Neural progenitor cell (in vitro differentiated cells): ENCODE results near the gene ASAP2. TPM values are rescaled to one million over a fixed set of nuclear protein-coding genes. Genes with fewer than 3 reads are reported as not detected.

Experiments used
- DNase-seq: peaks from one replicate; pipeline ENCODE4 v3.0.0-alpha.2; 2016; ENCODE audit warnings: low spot score
- H2AFZ ChIP-seq: fragments of 200-600 bp; sonication (generic); replicated peaks from 2 replicates; pipeline ENCODE4 v1.6.1; 2016; ENCODE audit warnings: antibody characterized with exemption
- H3F3A ChIP-seq: fragments of 200-600 bp; sonication (generic); 2 replicates; pipeline ENCODE4 v1.6.1; 2016; ENCODE audit warnings: antibody characterized with exemption, low read depth
- H3K27ac ChIP-seq: fragments of 200-600 bp; sonication (generic); 2 replicates; pipeline ENCODE4 v1.5.1; 2016; ENCODE audit warnings: mild to moderate bottlenecking
- H3K27me3 ChIP-seq: fragments of 200-600 bp; sonication (generic); 2 replicates; pipeline ENCODE4 v1.6.1; 2016; ENCODE audit warnings: mild to moderate bottlenecking, moderate library complexity
- H3K36me3 ChIP-seq: fragments of 200-600 bp; sonication (generic); 2 replicates; pipeline ENCODE4 v1.5.1; 2016
- H3K4me1 ChIP-seq: fragments of 200-600 bp; sonication (generic); 2 replicates; pipeline ENCODE4 v1.6.1; 2016; ENCODE audit warnings: mixed run types
- H3K4me2 ChIP-seq: fragments of 200-600 bp; sonication (generic); 2 replicates; pipeline ENCODE4 v1.6.1; 2016
- H3K4me3 ChIP-seq: fragments of 200-600 bp; sonication (generic); 2 replicates; pipeline ENCODE4 v1.5.1; 2016
- H3K79me2 ChIP-seq: fragments of 200-600 bp; sonication (generic); 2 replicates; pipeline ENCODE4 v1.6.1; 2016; ENCODE audit warnings: low read depth
- H3K9ac ChIP-seq: fragments of 200-600 bp; sonication (generic); 2 replicates; pipeline ENCODE4 v1.6.1; 2016
- H3K9me3 ChIP-seq: fragments of 200-600 bp; sonication (generic); 2 replicates; pipeline ENCODE4 v1.5.1; 2016; ENCODE audit warnings: low read depth
- H4K20me1 ChIP-seq: fragments of 200-600 bp; sonication (generic); 2 replicates; pipeline ENCODE4 v1.6.1; 2016; ENCODE audit warnings: low read depth
- H3K27ac Mint-ChIP-seq: 3 replicates; pipeline ENCODE4 v1.8.0; 2021; ENCODE audit warnings: mixed read lengths
- H3K27me3 Mint-ChIP-seq: 2 replicates; pipeline ENCODE4 v1.8.0; 2022; ENCODE audit warnings: low read depth, mild to moderate bottlenecking, inconsistent platforms, moderate library complexity, mixed read lengths; ENCODE audit not compliant: insufficient read depth
- H3K36me3 Mint-ChIP-seq: 3 replicates; pipeline ENCODE4 v1.8.0; 2021; ENCODE audit warnings: mixed read lengths
- H3K4me1 Mint-ChIP-seq: 3 replicates; pipeline ENCODE4 v1.8.0; 2021; ENCODE audit warnings: mixed read lengths
- H3K4me3 Mint-ChIP-seq: 3 replicates; pipeline ENCODE4 v1.8.0; 2021; ENCODE audit warnings: mild to moderate bottlenecking, moderate library complexity, mixed read lengths
- H3K9me3 Mint-ChIP-seq: 3 replicates; pipeline ENCODE4 v1.8.0; 2020; ENCODE audit warnings: mixed read lengths
- EZH2 ChIP-seq: fragments of 200-600 bp; sonication (generic); IDR thresholded peaks from 2 replicates; pipeline ENCODE4 v1.6.1; 2017; ENCODE audit warnings: antibody characterized with exemption, mild to moderate bottlenecking, moderate library complexity
- EZH2phosphoT487 ChIP-seq: fragments of 200-600 bp; sonication (generic); IDR thresholded peaks from 2 replicates; pipeline ENCODE4 v1.6.1; 2017; ENCODE audit warnings: antibody characterized with exemption
- total RNA-seq: library from RNA; depleted of rRNA; stranded (reverse); fragments of >200 nt; gene quantifications from 2 replicates; pipeline ENCODE4 v1.2.3, GENCODE V29; 2015; ENCODE audit warnings: low replicate concordance
- TF ChIP-seq, protein P1 (sequence below): fragments of 200-600 bp; sonication (generic); IDR thresholded peaks from 2 replicates; pipeline ENCODE4 v1.5.1; 2017; ENCODE audit warnings: antibody characterized with exemption, mild to moderate bottlenecking

The ASAP2 gene
- total RNA-seq, 1 donor from 2014 or later: 31.7 TPM

DNA sequence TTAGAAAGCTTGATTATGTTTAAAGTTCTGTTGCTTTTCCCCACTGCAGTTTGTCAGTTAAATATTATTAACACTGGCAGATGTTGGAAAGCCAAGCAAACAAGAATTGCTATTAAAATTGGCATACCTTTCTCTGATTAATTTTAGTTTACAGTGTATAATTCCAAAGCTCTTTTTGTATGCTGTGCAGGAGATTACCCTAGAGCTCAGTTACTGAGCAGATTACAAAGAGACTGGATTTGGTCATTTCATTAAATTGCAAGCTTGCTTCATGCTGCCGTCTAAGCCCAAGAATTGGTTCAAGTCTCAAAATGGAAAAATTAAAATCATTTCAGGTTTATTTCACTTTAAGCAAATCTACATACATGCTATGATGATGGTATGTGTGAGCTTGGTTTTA, 2.3 kb downstream of the ASAP2 start:
- H3K27me3 Mint-ChIP-seq: peaks cover 7% of the 10 kb centered on the region
- Histone ChIP-seq H3K4me3 (peak overlapping the region; percentile 89), H3K4me2 (peak overlapping the region; percentile 85), H4K20me1 (peaks cover 55% of the 10 kb centered on the region), H2AFZ (no peak overlapping the region), H3K27ac (no peak overlapping the region), H3K79me2 (peaks cover 70% of the 10 kb centered on the region), H3K9ac (no peak overlapping the region), H3F3A (peaks cover 10% of the 10 kb centered on the region), H3K27me3 (peaks cover 26% of the 10 kb centered on the region), H3K4me1 (peaks cover 18% of the 10 kb centered on the region), H3K9me3 (no peaks in the 10 kb centered on the region), H3K36me3 (no peaks in the 10 kb centered on the region)
- no peak overlapping the region for H3K27ac Mint-ChIP-seq
- TF ChIP-seq EZH2: no peak
- TF ChIP-seq, protein P1, sequence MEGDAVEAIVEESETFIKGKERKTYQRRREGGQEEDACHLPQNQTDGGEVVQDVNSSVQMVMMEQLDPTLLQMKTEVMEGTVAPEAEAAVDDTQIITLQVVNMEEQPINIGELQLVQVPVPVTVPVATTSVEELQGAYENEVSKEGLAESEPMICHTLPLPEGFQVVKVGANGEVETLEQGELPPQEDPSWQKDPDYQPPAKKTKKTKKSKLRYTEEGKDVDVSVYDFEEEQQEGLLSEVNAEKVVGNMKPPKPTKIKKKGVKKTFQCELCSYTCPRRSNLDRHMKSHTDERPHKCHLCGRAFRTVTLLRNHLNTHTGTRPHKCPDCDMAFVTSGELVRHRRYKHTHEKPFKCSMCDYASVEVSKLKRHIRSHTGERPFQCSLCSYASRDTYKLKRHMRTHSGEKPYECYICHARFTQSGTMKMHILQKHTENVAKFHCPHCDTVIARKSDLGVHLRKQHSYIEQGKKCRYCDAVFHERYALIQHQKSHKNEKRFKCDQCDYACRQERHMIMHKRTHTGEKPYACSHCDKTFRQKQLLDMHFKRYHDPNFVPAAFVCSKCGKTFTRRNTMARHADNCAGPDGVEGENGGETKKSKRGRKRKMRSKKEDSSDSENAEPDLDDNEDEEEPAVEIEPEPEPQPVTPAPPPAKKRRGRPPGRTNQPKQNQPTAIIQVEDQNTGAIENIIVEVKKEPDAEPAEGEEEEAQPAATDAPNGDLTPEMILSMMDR: no peak
- no peak for TF ChIP-seq EZH2phosphoT487
- DNase-seq: no peak
- peaks cover 46% of the 10 kb centered on the region for H3K4me1 Mint-ChIP-seq
- H3K9me3 Mint-ChIP-seq: no peaks in the 10 kb centered on the region
- H3K36me3 Mint-ChIP-seq: peaks cover 11% of the 10 kb centered on the region
- peak overlapping the region; percentile 95 for H3K4me3 Mint-ChIP-seq

- H3K79me2 ChIP-seq: peaks cover 81% of the 10 kb centered on the region
- Mint-ChIP-seq H3K4me3 (peak overlapping the region; percentile 11), H3K9me3 (no peaks in the 10 kb centered on the region), H3K27me3 (peaks cover 7% of the 10 kb centered on the region), H3K36me3 (peaks cover 11% of the 10 kb centered on the region), H3K27ac (no peak overlapping the region), H3K4me1 (peaks cover 41% of the 10 kb centered on the region)
- peaks cover 18% of the 10 kb centered on the region for H3K4me1 ChIP-seq
- DNase-seq: no peak
- H3K36me3 ChIP-seq: no peaks in the 10 kb centered on the region
- TF ChIP-seq, protein P1: no peak
- TF ChIP-seq EZH2phosphoT487: no peak
- TF ChIP-seq EZH2: no peak
- no peak overlapping the region for H3K4me2 ChIP-seq
- H2AFZ ChIP-seq: no peak overlapping the region
- no peak overlapping the region for H3K27ac ChIP-seq
- H3K27me3 ChIP-seq: peaks cover 14% of the 10 kb centered on the region
- peaks cover 10% of the 10 kb centered on the region for H3F3A ChIP-seq
- H3K4me3 ChIP-seq: no peak overlapping the region
- no peaks in the 10 kb centered on the region for H3K9me3 ChIP-seq
- H3K9ac ChIP-seq: no peak overlapping the region
- peaks cover 66% of the 10 kb centered on the region for H4K20me1 ChIP-seq
Observed at GRCh38 chr2:9210030-9210429, 3.4 kb downstream of the ASAP2 start.

DNA sequence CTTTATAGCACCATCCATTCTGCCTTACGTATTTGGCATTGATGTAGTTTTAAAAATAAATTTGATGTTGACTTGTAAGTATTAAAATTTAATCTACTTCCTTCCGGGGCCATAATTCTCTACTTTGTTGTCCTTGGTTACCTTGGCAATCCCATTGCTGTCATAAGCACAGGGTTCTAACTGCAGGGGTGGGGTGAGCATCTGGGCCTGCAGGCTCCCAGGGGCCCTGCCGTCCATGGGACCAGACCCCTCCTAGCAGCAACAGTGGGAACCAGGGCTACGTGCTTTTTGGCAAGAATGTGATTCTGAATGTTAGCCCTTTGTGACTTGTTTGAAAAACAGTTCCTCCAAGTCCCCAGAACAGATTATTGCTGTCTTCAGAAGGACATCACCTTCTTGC, 4.9 kb downstream of the ASAP2 start:
- Histone ChIP-seq H3K9ac (no peak overlapping the region), H3K4me1 (peaks cover 11% of the 10 kb centered on the region), H3K4me3 (no peak overlapping the region), H3K36me3 (no peaks in the 10 kb centered on the region), H3K79me2 (peaks cover 94% of the 10 kb centered on the region), H3K27me3 (peaks cover 3% of the 10 kb centered on the region), H3K4me2 (no peak overlapping the region), H3K9me3 (no peaks in the 10 kb centered on the region), H3K27ac (no peak overlapping the region), H4K20me1 (peaks cover 76% of the 10 kb centered on the region), H2AFZ (no peak overlapping the region), H3F3A (no peaks in the 10 kb centered on the region)
- Mint-ChIP-seq H3K4me3 (no peak overlapping the region), H3K9me3 (no peaks in the 10 kb centered on the region), H3K4me1 (peaks cover 37% of the 10 kb centered on the region), H3K36me3 (peaks cover 12% of the 10 kb centered on the region), H3K27me3 (no peaks in the 10 kb centered on the region), H3K27ac (no peak overlapping the region)
- TF ChIP-seq EZH2phosphoT487 (no peak), EZH2 (no peak)
- TF ChIP-seq, protein P1: no peak
- DNase-seq: no peak
